22Rv1 (cell line): ENCODE results near the gene BOLA2B.
"Not testable (repeated sequence)": the region's sequence is repeated elsewhere in the genome, so short reads cannot be mapped to it uniquely, and the experiment has no call there.

ENCODE experiments used
- CTCF ChIP-seq: fragments of 450-650 bp; IDR thresholded peaks from 2 replicates; pipeline ENCODE4 v1.5.1; 2017; ENCODE audit warnings: mild to moderate bottlenecking
- ZFX ChIP-seq: fragments of 450-650 bp; IDR thresholded peaks from 2 replicates; pipeline ENCODE4 v1.6.1; 2017; ENCODE audit warnings: antibody characterized with exemption, borderline replicate concordance

GRCh38 chr16:30206252-30206651, 12.8 kb upstream of the BOLA2B start:
- TF ChIP-seq CTCF, ZFX: not testable (repeated sequence)
